NCI-H446 (cell line): Measurements from ENCODE around the gene TFDP1.

Experiments
- DNase-seq, 2 experiments: peaks; one replicate each; lab custom pipeline; 2025; lab: John Stamatoyannopoulos, UW

Gene TFDP1

GRCh38 chr13:113584205-113584869, at the start of gene TFDP1:
Gene TFDP1, plus strand, starts transcription at chr13:113584753. Its CDS starts 1,085 bp downstream, at chr13:113585838.
- peak; percentile 9 to 69 for DNase-seq

- DNase-seq = no peak
Observed at GRCh38 chr13:113535381-113535781, 49.2 kb upstream of the TFDP1 start.

- no peak for DNase-seq
Observed at GRCh38 chr13:113536461-113537110, 48.0 kb upstream of the TFDP1 start.

GRCh38 chr13:113537205-113537604, 47.3 kb upstream of the TFDP1 start:
- no peak for DNase-seq

- no peak for DNase-seq
Observed at GRCh38 chr13:113537909-113538688, 46.5 kb upstream of the TFDP1 start.

GRCh38 chr13:113538689-113539058, 45.9 kb upstream of the TFDP1 start:
- DNase-seq = no peak

GRCh38 chr13:113539176-113539575, 45.4 kb upstream of the TFDP1 start:
- no peak for DNase-seq

- DNase-seq = no peak
Observed at GRCh38 chr13:113539822-113540221, 44.7 kb upstream of the TFDP1 start.

- no peak for DNase-seq
Observed at GRCh38 chr13:113540523-113540922, 44.0 kb upstream of the TFDP1 start.

GRCh38 chr13:113542751-113543424, 41.7 kb upstream of the TFDP1 start:
- DNase-seq = no peak

- no peak for DNase-seq
Observed at GRCh38 chr13:113544071-113544891, 40.3 kb upstream of the TFDP1 start.

GRCh38 chr13:113544896-113545295, 39.7 kb upstream of the TFDP1 start:
- no peak for DNase-seq

- no peak for DNase-seq
Observed at GRCh38 chr13:113545455-113545930, 39.1 kb upstream of the TFDP1 start.

- no peak for DNase-seq
Observed at GRCh38 chr13:113545931-113546516, 38.5 kb upstream of the TFDP1 start.

- no peak for DNase-seq
Observed at GRCh38 chr13:113546571-113547237, 37.8 kb upstream of the TFDP1 start.

GRCh38 chr13:113547238-113547971, 37.1 kb upstream of the TFDP1 start:
- no peak for DNase-seq

GRCh38 chr13:113548171-113548641, 36.3 kb upstream of the TFDP1 start:
- no peak for DNase-seq

- DNase-seq = no peak
Observed at GRCh38 chr13:113548778-113549621, 35.6 kb upstream of the TFDP1 start.

GRCh38 chr13:113550453-113550852, 34.1 kb upstream of the TFDP1 start:
- no peak for DNase-seq
